CD4-positive, alpha-beta memory T cell (primary cell): ENCODE data around the gene IQGAP2. TPM values are rescaled to one million over a fixed set of nuclear protein-coding genes. Genes with fewer than 3 reads are reported as not detected.

Experiments
- CTCF ChIA-PET: fragments of 350-600 bp; sonication (Branson Sonifier 250); formaldehyde crosslinking; loops from one replicate; lab custom pipeline; 2021; ENCODE audit warnings: inconsistent platforms; ENCODE audit not compliant: partially characterized antibody; lab: Charles Lee
- POLR2A ChIA-PET: fragments of 350-600 bp; sonication (Branson Sonifier 250); formaldehyde crosslinking; loops from one replicate; lab custom pipeline; 2021; ENCODE audit not compliant: partially characterized antibody; lab: Charles Lee
- DNase-seq, 5 donors: peaks; one replicate each; pipeline versions ENCODE4 v3.0.0 to v3.0.0-alpha.2; 2020 to 2022; ENCODE audit warnings: mixed read lengths in 1 of 5
- H3K27ac ChIP-seq: one replicate; pipeline ENCODE4 v1.7.0; 2013; ENCODE audit warnings: low read depth, low read length
- H3K27me3 ChIP-seq: 2 replicates; pipeline ENCODE4 v1.7.0; 2013; ENCODE audit warnings: mild to moderate bottlenecking, low read length, moderate library complexity; ENCODE audit not compliant: insufficient read depth
- H3K36me3 ChIP-seq: 2 replicates; pipeline ENCODE4 v1.7.0; 2013; ENCODE audit warnings: mild to moderate bottlenecking, low read length, moderate library complexity; ENCODE audit not compliant: insufficient read depth
- H3K4me1 ChIP-seq: 2 replicates; pipeline ENCODE4 v1.7.0; 2013; ENCODE audit warnings: mild to moderate bottlenecking, low read length, moderate library complexity; ENCODE audit not compliant: insufficient read depth
- H3K4me3 ChIP-seq, 2 donors: one replicate each; pipeline ENCODE4 v1.7.0; 2013; ENCODE audit warnings: low read length in 2 of 2, mild to moderate bottlenecking in 1 of 2
- H3K9me3 ChIP-seq, 2 donors: one replicate each; pipeline ENCODE4 v1.7.0; 2013; ENCODE audit warnings: low read length in 2 of 2, control low read depth in 1 of 2; ENCODE audit not compliant: control insufficient read depth in 1 of 2
- H3K27ac Mint-ChIP-seq, 7 donors: one replicate each; pipeline ENCODE4 v1.8.0; 2020 to 2021; ENCODE audit warnings: mixed read lengths in 7 of 7, mild to moderate bottlenecking in 6 of 7, inconsistent platforms in 3 of 7, moderate library complexity in 3 of 7
- H3K27me3 Mint-ChIP-seq, 2 donors: one replicate each; pipeline ENCODE4 v1.8.0; 2020 to 2021; ENCODE audit warnings: mixed read lengths in 2 of 2
- H3K36me3 Mint-ChIP-seq, 2 donors: one replicate each; pipeline ENCODE4 v1.8.0; 2020 to 2021; ENCODE audit warnings: mixed read lengths in 2 of 2, inconsistent platforms in 1 of 2, mild to moderate bottlenecking in 1 of 2
- H3K4me1 Mint-ChIP-seq, 4 donors: one replicate each; pipeline ENCODE4 v1.8.0; 2020 to 2021; ENCODE audit warnings: mixed read lengths in 4 of 4, mild to moderate bottlenecking in 1 of 4
- H3K4me3 Mint-ChIP-seq, 8 donors: one replicate each; pipeline ENCODE4 v1.8.0; 2020 to 2021; ENCODE audit warnings: mixed read lengths in 8 of 8, mild to moderate bottlenecking in 7 of 8, moderate library complexity in 6 of 8, inconsistent platforms in 3 of 8
- H3K9me3 Mint-ChIP-seq, 8 donors: one replicate each; pipeline ENCODE4 v1.8.0; 2020 to 2021; ENCODE audit warnings: mixed read lengths in 8 of 8, mild to moderate bottlenecking in 5 of 8, inconsistent platforms in 3 of 8, moderate library complexity in 1 of 8
- intact Hi-C: fragments of 100-400 bp; cut with micrococcal nuclease; formaldehyde crosslinking; loops from one replicate; pipeline ENCODE4 v1.15.1; 2023
- polyA plus RNA-seq, 2 donors: library from polyadenylated mRNA; unstranded; fragments of 300-500 nt; fragmentation: Illumina TruSeq; gene quantifications; one replicate each; pipeline ENCODE4 v1.2.3, GENCODE V29; 2021
- total RNA-seq, 2 experiments: library from RNA; stranded (reverse); gene quantifications; one replicate each; pipeline ENCODE4 v1.2.3, GENCODE V29; 2021

Gene IQGAP2
- total and polyA plus RNA-seq, 4 experiments from 2014 or later = 24.7 to 126 (median 98.5) TPM

GRCh38 chr5:76622076-76622475 lies 219.0 kb downstream of the IQGAP2 start:
- Mint-ChIP-seq H3K4me1 (peaks cover 17 to 26% (median 23%) of the 10 kb centered on the region in 4 donors), H3K36me3 (peaks cover 46 to 58% of the 10 kb centered on the region in 2 donors), H3K27ac (peak overlapping the region in 4 of 7 donors; percentile 17 to 82 (median 46)), H3K9me3 (no peaks in the 10 kb centered on the region), H3K4me3 (no peak overlapping the region), H3K27me3 (no peaks in the 10 kb centered on the region)
- H3K36me3 ChIP-seq = peaks cover 11% of the 10 kb centered on the region
- H3K9me3 ChIP-seq = no peaks in the 10 kb centered on the region
- intact Hi-C loops = no loop called here
- no peak for DNase-seq
- H3K4me3 ChIP-seq = no peak overlapping the region
- no peak overlapping the region for H3K27ac ChIP-seq
- no peaks in the 10 kb centered on the region for H3K27me3 ChIP-seq
- ChIA-PET CTCF (no interaction called here), POLR2A (no interaction called here)
- H3K4me1 ChIP-seq = no peaks in the 10 kb centered on the region

DNA sequence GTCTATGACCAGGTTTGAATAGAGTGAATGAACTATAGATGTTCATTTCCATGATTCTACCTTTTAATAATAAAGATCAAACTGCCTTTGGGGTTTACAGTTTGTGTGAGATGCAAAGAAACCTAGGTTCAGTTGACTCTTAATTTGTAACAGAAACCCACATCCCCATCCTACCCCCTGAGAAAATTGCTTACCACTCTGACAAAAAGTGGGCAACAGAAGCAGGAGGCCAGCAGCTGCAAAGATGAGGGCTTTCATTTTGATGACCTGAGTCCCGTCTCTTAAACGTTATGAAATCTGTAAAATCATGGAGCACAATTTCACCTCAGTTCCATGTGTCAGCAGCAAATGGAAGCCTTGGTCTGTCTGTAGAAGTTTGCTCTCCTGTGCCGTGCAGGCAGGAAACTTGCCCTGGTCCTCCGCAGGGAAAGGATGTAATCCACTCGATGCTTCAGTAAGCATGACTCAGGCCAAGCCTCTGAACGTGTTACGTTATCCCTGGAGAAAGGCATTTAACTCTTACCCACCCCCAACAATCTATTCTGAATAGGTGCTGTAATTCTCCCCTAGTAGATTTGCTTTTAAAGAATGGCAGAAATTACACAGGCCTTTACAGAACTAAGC lies 220.0 kb downstream of the IQGAP2 start, which contains the start of gene F2RL2:
TSS of gene F2RL2 (minus strand) at position 431 of the 624 bp plus-strand sequence. CDS start at position 258, 173 bp downstream.
- H3K4me3 Mint-ChIP-seq = no peak within 1 kb of the TSS
- POLR2A ChIA-PET = no interaction called here

GRCh38 chr5:76625087-76625815 lies 222.2 kb downstream of the IQGAP2 start:
- Mint-ChIP-seq H3K9me3 (no peaks in the 10 kb centered on the region), H3K4me1 (peaks cover 14 to 31% (median 22%) of the 10 kb centered on the region in 4 donors), H3K4me3 (no peak overlapping the region), H3K27me3 (no peaks in the 10 kb centered on the region), H3K27ac (peak overlapping the region in 4 of 7 donors; percentile 20 to 85 (median 74)), H3K36me3 (peaks cover 46 to 61% of the 10 kb centered on the region in 2 donors)
- no peaks in the 10 kb centered on the region for H3K4me1 ChIP-seq
- H3K36me3 ChIP-seq = peaks cover 15% of the 10 kb centered on the region
- H3K27ac ChIP-seq = no peak overlapping the region
- no peaks in the 10 kb centered on the region for H3K9me3 ChIP-seq
- ChIA-PET CTCF (interaction anchor here (0.6 to 2.2 kb wide), 5 partner anchors 10 to 1055 kb away, joined by 3 to 6 read pairs (median 3); no protein-coding TSS in a partner anchor), POLR2A (interaction anchor here (0.9 to 1.4 kb wide), 2 partner anchors 11 to 114 kb away, joined by 3 read pairs; no protein-coding TSS in a partner anchor)
- no peak overlapping the region for H3K4me3 ChIP-seq
- DNase-seq = no peak
- intact Hi-C loops = no loop called here
- H3K27me3 ChIP-seq = no peaks in the 10 kb centered on the region

More for the DNA sequence above, 220.0 kb downstream of the IQGAP2 start, which contains the start of gene F2RL2:
- DNase-seq = no peak
- Histone ChIP-seq H3K4me3 (no peak within 1 kb of the TSS), H3K36me3 (peaks cover 16% of the 10 kb centered on the region), H3K27ac (no peak within 1 kb of the TSS), H3K27me3 (no peaks in the 10 kb centered on the region), H3K4me1 (no peaks in the 10 kb centered on the region), H3K9me3 (no peaks in the 10 kb centered on the region)
- intact Hi-C loops = no loop called here
- H3K9me3 Mint-ChIP-seq = no peaks in the 10 kb centered on the region
- H3K36me3 Mint-ChIP-seq = peaks cover 47 to 57% of the 10 kb centered on the region in 2 donors
- H3K27me3 Mint-ChIP-seq = no peaks in the 10 kb centered on the region
- peaks cover 17 to 25% (median 24%) of the 10 kb centered on the region in 4 donors for H3K4me1 Mint-ChIP-seq
- CTCF ChIA-PET = no interaction called here
- peak within 1 kb of the TSS in 2 of 7 donors; percentile 69 for H3K27ac Mint-ChIP-seq

DNA sequence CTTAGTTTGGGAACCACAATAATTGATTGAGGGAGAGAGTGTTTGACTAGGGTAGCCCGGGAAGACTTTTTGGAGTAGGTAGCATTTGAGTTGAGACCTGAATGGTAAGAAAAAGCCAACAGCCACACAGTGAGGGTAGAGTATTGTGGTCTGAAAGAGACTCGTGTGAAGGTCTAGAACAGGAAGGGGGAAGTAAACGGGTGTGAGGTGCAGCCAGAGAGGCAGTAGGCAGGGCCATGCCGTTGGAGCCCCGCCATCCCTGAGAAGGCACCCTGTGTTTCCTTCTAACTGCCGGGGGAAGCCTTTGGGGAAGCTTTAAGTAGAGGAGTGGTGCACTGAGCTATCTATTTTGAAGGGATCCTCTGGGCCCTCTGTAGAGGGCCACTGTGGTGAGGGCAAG lies 223.7 kb downstream of the IQGAP2 start:
- no peaks in the 10 kb centered on the region for H3K4me1 ChIP-seq
- ChIA-PET POLR2A (no interaction called here), CTCF (interaction anchor here (1.2 to 2.2 kb wide), 3 partner anchors 9 to 148 kb away, joined by 3 to 6 read pairs (median 4); no protein-coding TSS in a partner anchor)
- Mint-ChIP-seq H3K9me3 (no peaks in the 10 kb centered on the region), H3K27me3 (no peaks in the 10 kb centered on the region), H3K4me1 (peaks cover 11 to 31% (median 21%) of the 10 kb centered on the region in 4 donors), H3K36me3 (peaks cover 49 to 68% of the 10 kb centered on the region in 2 donors), H3K27ac (peak overlapping the region in 6 of 7 donors; percentile 13 to 89 (median 77)), H3K4me3 (no peak overlapping the region)
- intact Hi-C loops = no loop called here
- H3K4me3 ChIP-seq = no peak overlapping the region
- H3K27me3 ChIP-seq = no peaks in the 10 kb centered on the region
- H3K36me3 ChIP-seq = peaks cover 15% of the 10 kb centered on the region
- H3K27ac ChIP-seq = no peak overlapping the region
- no peaks in the 10 kb centered on the region for H3K9me3 ChIP-seq
- DNase-seq = no peak

DNA sequence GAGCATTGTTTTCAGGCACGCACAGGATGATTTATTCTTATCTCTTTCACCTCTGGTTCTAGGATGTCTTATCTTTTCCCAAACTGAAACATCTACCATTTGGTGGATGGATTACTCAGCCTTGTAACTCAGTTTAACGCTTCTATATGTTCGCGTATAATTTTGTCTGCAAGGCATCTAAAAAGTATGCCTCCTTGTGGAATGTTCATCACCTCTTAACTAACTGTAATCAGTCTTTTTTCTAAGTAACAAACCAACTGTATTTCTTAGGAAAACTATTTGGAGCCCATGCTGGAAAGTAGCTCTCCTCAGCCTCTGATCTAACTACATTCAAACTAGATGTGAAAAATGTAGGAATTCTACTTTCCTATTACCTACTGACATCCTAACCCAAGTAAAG lies 231.6 kb downstream of the IQGAP2 start:
- H3K27me3 Mint-ChIP-seq = no peaks in the 10 kb centered on the region
- peak overlapping the region in 3 of 7 donors; percentile 51 to 77 (median 59) for H3K27ac Mint-ChIP-seq
- peaks cover 12 to 16% (median 14%) of the 10 kb centered on the region in 4 donors for H3K4me1 Mint-ChIP-seq
- no peak for DNase-seq
- Histone ChIP-seq H3K4me3 (no peak overlapping the region), H3K27ac (no peak overlapping the region), H3K4me1 (no peaks in the 10 kb centered on the region), H3K9me3 (no peaks in the 10 kb centered on the region), H3K27me3 (no peaks in the 10 kb centered on the region), H3K36me3 (peaks cover 16% of the 10 kb centered on the region)
- no peak overlapping the region for H3K4me3 Mint-ChIP-seq
- ChIA-PET CTCF (interaction anchor here (0.7 to 1.0 kb wide), 3 partner anchors 14 to 378 kb away, joined by 3 to 4 read pairs (median 3); no protein-coding TSS in a partner anchor), POLR2A (no interaction called here)
- intact Hi-C loops = loop anchor here (5.0 kb wide), 1 partner anchor 232 kb away; the partner anchor contains the start of gene IQGAP2
- peaks cover 66 to 84% of the 10 kb centered on the region in 2 donors for H3K36me3 Mint-ChIP-seq
- H3K9me3 Mint-ChIP-seq = no peaks in the 10 kb centered on the region

- H3K4me1 Mint-ChIP-seq = peaks cover 11 to 14% (median 13%) of the 10 kb centered on the region in 4 donors
These were observed 234.4 kb downstream of the IQGAP2 start for GRCh38 chr5:76637490-76637889.

More at GRCh38 chr5:76637490-76637889, 234.4 kb downstream of the IQGAP2 start:
- Histone ChIP-seq H3K4me3 (no peak overlapping the region), H3K27me3 (no peaks in the 10 kb centered on the region), H3K9me3 (no peaks in the 10 kb centered on the region), H3K36me3 (peaks cover 30% of the 10 kb centered on the region), H3K4me1 (no peaks in the 10 kb centered on the region), H3K27ac (no peak overlapping the region)
- ChIA-PET CTCF (interaction anchor here (1.0 to 2.3 kb wide), 2 partner anchors 37 to 137 kb away, joined by 4 to 12 read pairs; no protein-coding TSS in a partner anchor), POLR2A (interaction anchor here (0.6 kb wide), 1 partner anchor 269 kb away, joined by 3 read pairs; no protein-coding TSS in a partner anchor)
- no peaks in the 10 kb centered on the region for H3K9me3 Mint-ChIP-seq
- intact Hi-C loops = loop anchor here (5.0 kb wide), 1 partner anchor 235 kb away; the partner anchor contains the start of gene IQGAP2
- H3K36me3 Mint-ChIP-seq = peaks cover 57 to 84% of the 10 kb centered on the region in 2 donors
- H3K27me3 Mint-ChIP-seq = no peaks in the 10 kb centered on the region
- DNase-seq = no peak
- H3K4me3 Mint-ChIP-seq = no peak overlapping the region
- peak overlapping the region in 2 of 7 donors; percentile 9 to 42 for H3K27ac Mint-ChIP-seq
